IMR-90 (cell line): ENCODE measurements around the gene TUBD1. TPM values are rescaled to one million over a fixed set of nuclear protein-coding genes. Genes with fewer than 3 reads are reported as not detected.

Experiments used
- ATAC-seq: fragments of 200-7000 bp; cut with Tn5 transposase; 2 replicates; pipeline ENCODE4 v1.9.1; 2020; ENCODE audit warnings: low read depth, mild to moderate bottlenecking, moderate library complexity
- BruUV-seq: library from RNA; stranded (reverse); fragments of 400-500 nt; replicated peaks from 2 replicates; lab custom pipeline; 2021; lab: Mats Ljungman, UMichigan
- CTCF ChIA-PET: fragments of 300-600 bp; formaldehyde crosslinking; extraction: SDS; loops from one replicate; lab custom pipeline; 2021; ENCODE audit warnings: antibody characterized with exemption; lab: Yijun Ruan, JAX
- POLR2A ChIA-PET: fragments of 300-600 bp; sonication (Branson Sonifier 250); formaldehyde crosslinking; loops from one replicate; lab custom pipeline; 2022; ENCODE audit warnings: antibody characterized with exemption; ENCODE audit not compliant: unreplicated experiment; lab: Charles Lee
- DNase-seq: peaks from one replicate; pipeline ENCODE4 v3.0.0; 2013
- H2AFZ ChIP-seq: replicated peaks from 2 replicates; pipeline ENCODE3; 2013; ENCODE audit warnings: low read length, mild to moderate bottlenecking; ENCODE audit not compliant: poor library complexity
- H2AK5ac ChIP-seq: 2 replicates; pipeline ENCODE4 v1.6.1; 2013; ENCODE audit warnings: low read depth, low read length, inconsistent platforms
- H2AK9ac ChIP-seq: replicated peaks from 2 replicates; pipeline ENCODE3; 2013; ENCODE audit warnings: mild to moderate bottlenecking, low read depth, low read length, moderate library complexity; ENCODE audit not compliant: poor library complexity
- H2BK120ac ChIP-seq: 2 replicates; pipeline ENCODE4 v1.6.1; 2013; ENCODE audit warnings: low read depth, low read length, inconsistent platforms
- H2BK15ac ChIP-seq: 3 replicates; pipeline ENCODE4 v1.6.1; 2013; ENCODE audit warnings: low read depth, low read length, inconsistent platforms
- H2BK20ac ChIP-seq: 2 replicates; pipeline ENCODE4 v1.6.1; 2013; ENCODE audit warnings: low read depth, mild to moderate bottlenecking, inconsistent platforms, low read length, moderate library complexity
- H2BK5ac ChIP-seq: 2 replicates; pipeline ENCODE4 v1.6.1; 2013; ENCODE audit warnings: mild to moderate bottlenecking, low read depth, low read length, inconsistent platforms; ENCODE audit not compliant: poor library complexity, severe bottlenecking
- H3K14ac ChIP-seq: replicated peaks from 2 replicates; pipeline ENCODE4 v1.6.1; 2013; ENCODE audit warnings: low read depth, low read length, inconsistent platforms
- H3K18ac ChIP-seq: 2 replicates; pipeline ENCODE4 v1.6.1; 2013; ENCODE audit warnings: low read depth, low read length, control low read depth
- H3K23ac ChIP-seq: 2 replicates; pipeline ENCODE4 v1.6.1; 2013; ENCODE audit warnings: low read depth, low read length, inconsistent platforms
- H3K27ac ChIP-seq: 2 replicates; pipeline ENCODE4 v1.5.1; 2013; ENCODE audit warnings: mild to moderate bottlenecking, control low read depth, low read length; ENCODE audit not compliant: insufficient read depth
- H3K27me3 ChIP-seq: 2 replicates; pipeline ENCODE4 v1.6.1; 2013; ENCODE audit warnings: low read length; ENCODE audit not compliant: control insufficient read depth, insufficient read depth
- H3K36me3 ChIP-seq: 2 replicates; pipeline ENCODE4 v1.6.1; 2013; ENCODE audit warnings: low read length, mixed read lengths; ENCODE audit not compliant: control insufficient read depth, insufficient read depth
- H3K4ac ChIP-seq: 2 replicates; pipeline ENCODE4 v1.6.1; 2013; ENCODE audit warnings: low read depth, low read length, inconsistent platforms
- H3K4me1 ChIP-seq: 2 replicates; pipeline ENCODE4 v1.6.1; 2013; ENCODE audit warnings: low read length, mixed read lengths; ENCODE audit not compliant: control insufficient read depth, insufficient read depth
- H3K4me2 ChIP-seq: 2 replicates; pipeline ENCODE4 v1.6.1; 2013; ENCODE audit warnings: low read depth, mild to moderate bottlenecking, control low read depth, low read length, moderate library complexity
- H3K4me3 ChIP-seq: 2 replicates; pipeline ENCODE4 v1.5.1; 2013; ENCODE audit warnings: low read depth, mild to moderate bottlenecking, control low read depth, low read length, moderate library complexity; ENCODE audit not compliant: insufficient read depth
- H3K56ac ChIP-seq: 2 replicates; pipeline ENCODE4 v1.6.1; 2013; ENCODE audit warnings: low read length, inconsistent platforms; ENCODE audit not compliant: insufficient read depth; ENCODE audit errors: extremely low read depth
- H3K79me1 ChIP-seq, 2 experiments: 2 replicates each; pipeline ENCODE4 v1.6.1; 2013; ENCODE audit warnings: low read length in 2 of 2, inconsistent platforms in 1 of 2, low read depth in 1 of 2
- H3K9ac ChIP-seq: 2 replicates; pipeline ENCODE4 v1.6.1; 2013; ENCODE audit warnings: low read depth, low read length, control low read depth
- H3K9me1 ChIP-seq: 2 replicates; pipeline ENCODE4 v1.6.1; 2013; ENCODE audit warnings: low read length, inconsistent platforms; ENCODE audit not compliant: insufficient read depth
- H3K9me3 ChIP-seq: 2 replicates; pipeline ENCODE4 v1.6.1; 2013; ENCODE audit warnings: low read length; ENCODE audit not compliant: control insufficient read depth, insufficient read depth
- H4K20me1 ChIP-seq: 2 replicates; pipeline ENCODE4 v1.6.1; 2013; ENCODE audit warnings: low read length, inconsistent platforms; ENCODE audit not compliant: insufficient read depth
- H4K5ac ChIP-seq: 2 replicates; pipeline ENCODE4 v1.6.1; 2013; ENCODE audit warnings: mild to moderate bottlenecking, low read depth, low read length, control low read depth
- H4K8ac ChIP-seq, 2 experiments: 2 replicates each; pipeline ENCODE4 v1.6.1; 2013; ENCODE audit warnings: low read depth in 2 of 2, low read length in 2 of 2, control low read depth in 1 of 2, inconsistent platforms in 1 of 2
- H4K91ac ChIP-seq: 2 replicates; pipeline ENCODE4 v1.6.1; 2013; ENCODE audit warnings: low read depth, low read length, inconsistent platforms; ENCODE audit not compliant: insufficient read depth
- CEBPB ChIP-seq: IDR thresholded peaks from 2 replicates; pipeline ENCODE4 v1.6.1; 2012; ENCODE audit warnings: low read depth, low read length, improper control_type of control experiment
- ELK1 ChIP-seq: fragments of 150-350 bp; IDR thresholded peaks from 2 replicates; pipeline ENCODE4 v1.6.1; 2016; ENCODE audit warnings: low read depth, mild to moderate bottlenecking, low read length, moderate library complexity, borderline replicate concordance
- FOS ChIP-seq: fragments of 150-350 bp; IDR thresholded peaks from 2 replicates; pipeline ENCODE4 v1.6.1; 2016; ENCODE audit warnings: low read depth, low read length
- MAZ ChIP-seq: IDR thresholded peaks from 2 replicates; pipeline ENCODE4 v1.6.1; 2012; ENCODE audit warnings: low read depth, mild to moderate bottlenecking, low read length, improper control_type of control experiment, moderate library complexity, borderline replicate concordance
- NFE2L2 ChIP-seq: fragments of 150-350 bp; IDR thresholded peaks from 2 replicates; pipeline ENCODE4 v1.6.1; 2016; ENCODE audit warnings: low read depth, mild to moderate bottlenecking, low read length
- POLR2A ChIP-seq: IDR thresholded peaks from 2 replicates; pipeline ENCODE4 v1.6.1; 2012; ENCODE audit warnings: mild to moderate bottlenecking, low read depth, low read length
- RCOR1 ChIP-seq: IDR thresholded peaks from 2 replicates; pipeline ENCODE4 v1.6.1; 2012; ENCODE audit warnings: mild to moderate bottlenecking, low read length, improper control_type of control experiment; ENCODE audit not compliant: insufficient replicate concordance
- WGBS, 2 experiments: methylation state at CpG; one replicate each; pipeline versions ENCODE4 v1.1.5 to v1.1.7; 2013; ENCODE audit warnings: missing lambda C conversion rate in 2 of 2; ENCODE audit not compliant: insufficient read length in 1 of 2; ENCODE audit errors: extremely low coverage in 2 of 2; 5-methylcytosine and 5-hydroxymethylcytosine counted together
- dilution Hi-C: fragments of 300-500 bp; cut with HindIII; formaldehyde crosslinking; loops from one replicate; pipeline ENCODE4 v1.14.3; 2018; ENCODE audit warnings: low sequenced_read_pairs; ENCODE audit not compliant: unreplicated experiment
- in situ Hi-C: fragments of 300-500 bp; cut with MboI; formaldehyde crosslinking; loops from 3 replicates; pipeline ENCODE4 v1.14.3; 2019; ENCODE audit warnings: low sequenced_read_pairs, inconsistent platforms, mixed read lengths
- intact Hi-C: fragments of 100-400 bp; cut with micrococcal nuclease; formaldehyde crosslinking; loops from 2 replicates; pipeline ENCODE4 v1.10.0; 2022
- polyA plus RNA-seq, 3 experiments: library from polyadenylated mRNA; depleted of rRNA; stranded (reverse); fragments of >200 nt; gene quantifications; 2 replicates each; pipeline ENCODE4 v1.2.3, GENCODE V29; 2012; ENCODE audit warnings: low replicate concordance in 1 of 3
- total RNA-seq: library from RNA; depleted of rRNA; stranded (reverse); fragments of >200 nt; gene quantifications from 2 replicates; pipeline ENCODE4 v1.2.3, GENCODE V29; 2012

The TUBD1 gene
- total and polyA plus RNA-seq, 2 of the 4 experiments (the other 2 are of a cell fraction) = 2.2 to 4.7 TPM

- no peak overlapping the region for H4K5ac ChIP-seq
- no peak overlapping the region for H3K27ac ChIP-seq
- dilution Hi-C loops (no loop called here), intact Hi-C loops (no loop called here), in situ Hi-C loops (no loop called here)
- ATAC-seq (no peak), DNase-seq (no peak)
- no peak overlapping the region for H2AK9ac ChIP-seq
- H2BK15ac ChIP-seq = no peak overlapping the region
- TF ChIP-seq ELK1 (no peak), RCOR1 (no peak), MAZ (no peak), CEBPB (no peak), NFE2L2 (no peak), POLR2A (no peak), FOS (no peak)
- WGBS, 2 experiments = 80% methylated on average over 1 of the region's 5 CpGs; no CpG with 5 or more reads in 1 of the 2 experiments
- no peaks in the 10 kb centered on the region for H3K27me3 ChIP-seq
- H4K91ac ChIP-seq = no peak overlapping the region
- H3K4ac ChIP-seq = no peak overlapping the region
- H2BK5ac ChIP-seq = no peak overlapping the region
- BruUV-seq = no TSS peak
- H4K8ac ChIP-seq = no peak overlapping the region
- H2AFZ ChIP-seq = no peak overlapping the region
- CTCF ChIA-PET = interaction anchor here (0.6 to 0.7 kb wide), 2 partner anchors 39 to 152 kb away, joined by 3 to 4 read pairs; no protein-coding TSS in a partner anchor
- no peaks in the 10 kb centered on the region for H3K9me3 ChIP-seq
- no peak overlapping the region for H3K56ac ChIP-seq
- H3K9ac ChIP-seq = no peak overlapping the region
- H3K18ac ChIP-seq = no peak overlapping the region
- peaks cover 2% of the 10 kb centered on the region; the same call in 1 of the 2 replicates for H3K4me1 ChIP-seq
- POLR2A ChIA-PET = no interaction called here
- H3K4me3 ChIP-seq = no peak overlapping the region
- no peak overlapping the region for H2BK20ac ChIP-seq
- no peak overlapping the region for H3K23ac ChIP-seq
- H3K36me3 ChIP-seq = peaks cover 5% of the 10 kb centered on the region; the same call in 1 of the 2 replicates
- H4K20me1 ChIP-seq = peaks cover 34% of the 10 kb centered on the region
- no peak overlapping the region for H2AK5ac ChIP-seq
- H3K4me2 ChIP-seq = no peak overlapping the region
- no peak overlapping the region for H2BK120ac ChIP-seq
- H3K79me1 ChIP-seq = peaks cover 14 to 50% of the 10 kb centered on the region in 2 experiments; a peak in 3 of 4 replicates
- 0 out of 2 replicates have a peak, but pooled peaks cover 6% of the 10 kb centered on the region for H3K9me1 ChIP-seq
- no peak overlapping the region for H3K14ac ChIP-seq
These were observed 6.4 kb upstream of the TUBD1 start for GRCh38 chr17:59899099-59899498.
